ENCODE data around the gene IFNLR1. TPM values are rescaled to one million over a fixed set of nuclear protein-coding genes. Genes with fewer than 3 reads are reported as not detected.
A peak's percentile ranks its signal among the peaks of the same experiment; 100 is the strongest.

Gene IFNLR1
- total RNA-seq, 4 donors from 2014 or later = 1.3 to 1.5 TPM; not detected in 2

DNA sequence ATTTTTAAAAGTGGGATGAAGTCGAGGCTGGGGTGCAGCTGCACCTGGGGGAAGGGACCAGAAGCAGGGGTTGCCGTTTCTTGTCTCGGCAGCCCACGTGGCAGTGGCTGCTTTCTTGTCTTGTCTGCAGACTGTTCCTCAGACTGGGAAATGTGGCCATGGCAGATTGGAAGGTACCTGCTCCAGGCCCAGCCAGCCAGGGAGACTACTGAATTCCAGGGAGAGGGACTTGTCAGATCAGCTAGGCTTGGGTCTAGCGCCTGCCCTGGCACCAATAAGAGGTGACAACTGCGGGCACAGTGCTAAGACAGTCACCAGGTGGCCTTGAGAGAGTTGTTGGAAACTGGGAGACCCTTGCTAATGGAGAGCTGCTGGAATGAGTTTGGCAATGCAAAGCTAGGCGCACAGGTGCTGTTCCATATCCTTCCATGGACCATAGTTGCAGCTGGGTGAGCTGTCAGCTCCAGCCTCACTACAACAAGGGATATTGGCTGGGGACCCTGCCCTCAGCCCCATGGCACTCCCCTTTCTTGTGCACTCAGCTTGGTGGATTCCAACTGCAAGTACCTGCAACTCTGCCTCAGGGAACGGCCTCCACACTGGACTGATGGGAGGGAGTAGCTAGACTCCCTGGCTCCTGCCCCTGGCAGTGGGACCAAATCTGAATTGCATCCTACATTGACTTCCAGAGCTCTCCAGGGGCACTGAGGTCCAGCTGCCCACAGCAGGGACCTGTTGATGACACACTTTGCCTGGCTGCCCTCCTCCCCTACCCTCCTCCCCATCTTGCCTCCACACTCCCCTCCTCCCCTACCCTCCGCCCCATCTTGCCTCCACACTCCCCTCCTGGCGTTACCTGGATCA, 34.2 kb downstream of the IFNLR1 start:
- no peak for DNase-seq (ENCODE audit: low spot score in 2 of 2)
- no peaks in the 10 kb centered on the region for H3K36me3 ChIP-seq
- H3K4me1 ChIP-seq = peaks cover 0 to 12% (median 4%) of the 10 kb centered on the region in 4 donors
- no peak overlapping the region for H3K4me3 ChIP-seq
- peaks cover 0 to 44% of the 10 kb centered on the region in 2 donors for H3K27me3 ChIP-seq
- 84 to 86% methylated on average over 10 of the region's 10 CpGs for WGBS, 2 donors
- H3K9me3 ChIP-seq = no peaks in the 10 kb centered on the region
- TF ChIP-seq EP300 (IDR thresholded peaks at IDR 0.05) (no peak), CTCF (IDR thresholded peaks at IDR 0.05) (no peak), POLR2A (IDR thresholded peaks at IDR 0.05) (no peak)
- H3K27ac ChIP-seq = no peak overlapping the region

- H3K27ac ChIP-seq = no peak overlapping the region
- no peak overlapping the region for H3K4me3 ChIP-seq
- 18 to 19% methylated on average over 12 of the region's 12 CpGs for WGBS, 2 donors
These were observed 35.9 kb downstream of the IFNLR1 start for GRCh38 chr1:24151175-24151533.

DNA sequence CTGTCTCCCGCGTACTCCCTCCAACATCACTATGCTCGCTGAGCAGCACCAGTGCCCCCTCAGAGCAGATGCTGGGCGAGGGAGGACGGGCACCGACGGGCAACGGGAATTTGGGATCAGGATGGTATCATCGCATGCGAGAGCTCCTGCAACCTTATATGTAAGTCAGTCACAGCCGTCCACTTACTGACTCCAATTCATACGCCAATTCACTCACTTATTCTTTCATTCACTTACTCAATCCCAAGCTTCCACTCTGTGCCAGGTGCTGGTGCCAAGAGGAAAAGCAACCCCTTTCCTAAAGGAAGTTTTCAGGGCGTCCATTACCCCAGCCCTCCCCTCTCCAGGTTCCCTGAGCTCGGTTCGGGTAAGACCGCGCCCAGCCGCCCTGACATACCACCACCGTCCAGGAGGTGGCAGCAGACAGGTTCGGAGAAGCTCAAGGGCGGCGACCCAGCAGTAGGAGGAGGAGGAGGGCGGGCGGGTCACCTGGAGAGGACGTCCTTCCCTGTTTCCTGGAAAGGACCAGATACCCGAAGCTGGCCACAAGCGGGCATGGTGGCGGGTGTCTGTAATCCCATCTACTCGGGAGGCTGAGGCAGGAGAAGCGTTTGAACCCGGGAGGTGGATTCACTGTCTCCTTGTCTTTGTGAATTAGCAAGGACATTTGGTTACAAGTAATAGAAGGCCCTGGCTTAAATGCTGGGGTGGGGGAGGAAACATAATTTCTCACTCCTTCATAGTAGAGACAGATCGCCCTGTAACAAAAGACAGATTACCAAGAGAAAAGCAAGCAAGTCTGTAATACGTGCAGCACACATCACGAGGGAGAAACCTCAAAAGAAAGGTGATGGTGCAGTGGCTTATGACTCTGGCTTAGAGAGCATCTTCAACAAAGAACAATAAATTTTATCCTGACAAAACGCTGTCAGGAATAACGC, 36.6 kb downstream of the IFNLR1 start:
- Histone ChIP-seq H3K36me3 (no peaks in the 10 kb centered on the region), H3K4me3 (peak overlapping the region in 1 of 4 donors; percentile 7), H3K27ac (peak overlapping the region in 1 of 4 donors; percentile 62), H3K27me3 (peaks cover 0 to 41% of the 10 kb centered on the region in 2 donors), H3K4me1 (peaks cover 0 to 12% (median 4%) of the 10 kb centered on the region in 4 donors), H3K9me3 (no peaks in the 10 kb centered on the region)
- TF ChIP-seq POLR2A (IDR thresholded peaks at IDR 0.05) = no peak
- TF ChIP-seq CTCF (IDR thresholded peaks at IDR 0.05) = peak; percentile 78 to 97 (median 87)
- TF ChIP-seq EP300 (IDR thresholded peaks at IDR 0.05) = no peak
- DNase-seq (ENCODE audit: low spot score in 2 of 2) = peak; percentile 80 to 94
- WGBS, 2 donors = 19 to 22% methylated on average over 36 of the region's 36 CpGs

More at GRCh38 chr1:24151175-24151533, 35.9 kb downstream of the IFNLR1 start:
- TF ChIP-seq CTCF (IDR thresholded peaks at IDR 0.05) (no peak), POLR2A (IDR thresholded peaks at IDR 0.05) (no peak), EP300 (IDR thresholded peaks at IDR 0.05) (no peak)
- H3K4me1 ChIP-seq = peaks cover 0 to 12% (median 4%) of the 10 kb centered on the region in 4 donors
- H3K36me3 ChIP-seq = no peaks in the 10 kb centered on the region
- no peaks in the 10 kb centered on the region for H3K9me3 ChIP-seq
- H3K27me3 ChIP-seq = peaks cover 0 to 41% of the 10 kb centered on the region in 2 donors
- no peak for DNase-seq (ENCODE audit: low spot score in 2 of 2)

GRCh38 chr1:24149866-24150233, 37.2 kb downstream of the IFNLR1 start:
- Histone ChIP-seq H3K27ac (no peak overlapping the region), H3K4me3 (no peak overlapping the region), H3K27me3 (peaks cover 0 to 41% of the 10 kb centered on the region in 2 donors), H3K9me3 (no peaks in the 10 kb centered on the region), H3K36me3 (no peaks in the 10 kb centered on the region), H3K4me1 (peaks cover 0 to 12% (median 4%) of the 10 kb centered on the region in 4 donors)
- DNase-seq (ENCODE audit: low spot score in 2 of 2) = no peak
- 68 to 70% methylated on average over 5 of the region's 5 CpGs for WGBS, 2 donors
- no peak for TF ChIP-seq POLR2A (IDR thresholded peaks at IDR 0.05)
- TF ChIP-seq CTCF (IDR thresholded peaks at IDR 0.05) = no peak
- no peak for TF ChIP-seq EP300 (IDR thresholded peaks at IDR 0.05)
